Hematopoietic multipotent progenitor cell treated with erythropoietin and hydrocortisone succinate and interleukin-3 and kit ligand, for 8 days (in vitro differentiated cells): ENCODE data around the gene D2HGDH.

Experiments used
- DNase-seq: peaks from one replicate; pipeline ENCODE4 v3.0.0-alpha.2; 2015

D2HGDH gene

DNA sequence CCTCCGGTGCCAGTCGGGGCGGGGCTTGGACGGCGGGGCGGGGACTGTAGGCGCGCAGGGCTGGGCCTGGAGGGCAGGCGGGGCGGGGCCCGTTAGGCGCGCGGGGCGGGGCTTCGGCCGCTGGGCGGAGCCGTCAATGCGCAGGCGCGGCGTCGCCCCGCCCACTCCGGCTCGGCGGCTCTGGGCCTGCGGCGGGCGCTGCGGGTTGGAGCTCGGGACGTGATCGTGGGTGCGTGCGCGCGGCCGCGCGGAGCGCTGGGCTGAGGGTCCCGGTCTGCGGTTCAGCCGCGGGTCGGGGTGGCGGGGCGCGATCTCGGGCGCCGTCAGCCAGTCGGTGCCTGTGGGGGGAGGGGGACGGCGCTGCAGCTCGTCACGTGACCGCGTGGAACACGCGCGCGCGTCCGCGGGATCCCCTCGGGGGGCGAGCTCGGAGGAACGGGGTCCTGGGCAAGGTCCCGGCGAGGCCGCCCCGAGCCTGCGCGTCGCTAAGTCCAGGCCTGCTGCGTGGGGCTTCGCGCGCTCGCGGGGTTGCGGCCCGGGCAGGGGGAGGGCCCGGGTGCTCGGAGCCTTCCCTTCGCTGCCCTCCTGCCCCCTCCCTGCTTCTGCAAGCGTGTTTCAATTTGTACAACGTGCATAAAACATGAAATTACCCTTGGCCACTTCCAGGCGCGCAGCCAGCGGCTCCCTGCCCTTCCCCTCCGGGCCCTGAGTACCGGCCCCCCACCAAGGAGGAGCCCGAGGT is at the start of gene D2HGDH:
TSS of gene D2HGDH (plus strand) at position 164 of the 742 bp plus-strand sequence. CDS start 595 bp downstream, outside the sequence.
- DNase-seq: peak; percentile 82

DNA sequence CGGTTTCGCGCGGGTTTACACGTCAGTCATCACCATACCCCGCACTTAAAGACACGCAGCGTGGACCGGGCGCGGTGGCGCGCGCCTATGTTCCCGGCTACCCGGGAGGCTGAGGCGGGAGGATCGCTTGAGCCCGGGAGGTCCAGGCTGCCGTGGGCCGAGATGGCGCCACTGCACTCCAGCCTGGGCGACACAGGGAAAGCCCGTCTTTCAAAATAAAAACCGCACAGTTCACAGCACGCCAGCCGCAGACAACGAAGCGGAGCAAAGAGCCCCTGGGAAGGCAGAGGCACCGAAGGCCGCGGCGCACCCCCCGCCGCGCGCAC is 48.1 kb upstream of the D2HGDH start:
- DNase-seq: peak; percentile 36

DNA sequence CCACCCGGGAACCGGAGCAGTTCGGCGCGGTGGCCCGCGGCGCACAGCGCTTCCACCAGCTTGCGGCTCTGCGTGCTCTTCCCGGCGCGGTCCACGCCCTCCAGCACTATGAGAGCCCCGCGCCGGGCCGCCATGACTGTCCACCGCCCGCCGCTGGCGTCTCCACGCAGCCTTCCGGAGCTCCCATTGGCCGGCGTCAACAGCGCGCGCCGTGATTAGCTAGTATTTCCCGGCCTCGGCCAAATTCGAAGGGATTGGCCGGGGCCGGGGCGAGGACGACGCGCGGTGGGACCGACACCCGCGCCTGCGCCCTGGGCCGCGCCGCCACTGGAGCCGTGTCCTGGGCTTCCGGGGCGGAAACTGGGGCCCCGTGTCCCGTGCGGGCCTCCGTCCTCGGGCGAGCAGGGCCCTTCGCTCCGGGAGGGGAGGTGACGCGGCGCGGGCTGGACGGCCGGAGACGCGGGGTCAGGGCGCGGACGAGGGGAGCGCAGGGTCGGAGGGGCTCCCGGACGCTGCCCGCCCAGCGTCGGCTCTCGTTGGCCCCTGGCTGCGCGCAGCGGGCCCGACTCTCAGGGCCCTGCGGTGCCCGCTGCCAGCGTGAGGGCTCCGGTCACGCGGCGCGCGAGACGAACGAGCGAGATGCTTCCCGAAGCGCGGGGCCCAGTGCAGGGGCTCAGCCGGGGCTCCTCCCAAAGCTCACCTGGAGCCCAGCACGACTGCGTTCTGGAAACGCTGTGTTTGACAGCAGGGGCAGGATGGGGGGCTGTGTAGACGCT is 47.6 kb upstream of the D2HGDH start, which contains the start of gene DTYMK:
TSS of gene DTYMK (minus strand) at position 166 of the 776 bp plus-strand sequence. CDS start at position 134, 32 bp downstream.
- peak; percentile 97 for DNase-seq

DNA sequence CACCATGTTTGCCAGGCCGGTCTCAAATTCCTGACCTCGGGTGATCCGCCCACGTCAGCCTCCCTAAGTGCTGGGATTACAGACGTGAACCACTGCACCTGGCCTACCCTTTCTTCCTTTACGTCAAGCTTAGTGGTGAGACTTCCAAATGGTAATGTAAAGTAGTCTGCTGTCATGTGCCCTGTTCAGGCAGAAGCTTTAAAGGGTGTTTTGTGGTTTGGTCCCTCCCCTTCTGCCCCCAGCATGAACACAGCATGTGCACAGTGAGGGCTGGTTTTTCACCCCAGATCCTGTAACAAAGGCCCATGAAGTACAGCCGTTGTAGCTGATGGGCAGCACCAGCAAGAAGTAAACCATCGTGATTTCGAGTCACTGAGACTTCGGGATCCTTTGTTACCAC is 45.1 kb upstream of the D2HGDH start:
- DNase-seq: no peak

DNA sequence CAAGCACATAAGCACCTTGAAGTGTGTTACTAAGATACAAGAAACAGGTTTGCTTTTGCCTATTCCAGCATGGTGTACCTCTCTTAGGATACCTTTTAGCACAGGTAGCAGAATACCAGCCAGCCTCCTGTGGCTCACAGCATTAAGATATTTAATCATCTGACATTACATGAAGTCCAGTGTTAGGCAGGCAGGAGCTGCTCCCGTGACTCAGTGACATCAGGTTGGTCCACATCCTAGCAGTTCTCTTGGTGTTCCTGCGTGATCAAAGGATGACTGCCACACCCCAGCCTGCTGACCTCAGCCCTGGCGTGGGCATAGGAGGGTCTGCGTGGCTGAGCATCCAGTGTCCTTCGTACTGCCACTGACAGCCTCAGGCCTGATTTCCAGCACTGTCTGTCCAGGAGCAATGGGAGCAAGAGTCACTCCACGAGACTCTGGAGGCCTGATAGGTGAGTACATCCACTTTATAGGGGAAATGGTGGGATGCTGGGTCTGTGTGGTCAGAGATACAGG is 44.2 kb upstream of the D2HGDH start:
- DNase-seq: no peak

DNA sequence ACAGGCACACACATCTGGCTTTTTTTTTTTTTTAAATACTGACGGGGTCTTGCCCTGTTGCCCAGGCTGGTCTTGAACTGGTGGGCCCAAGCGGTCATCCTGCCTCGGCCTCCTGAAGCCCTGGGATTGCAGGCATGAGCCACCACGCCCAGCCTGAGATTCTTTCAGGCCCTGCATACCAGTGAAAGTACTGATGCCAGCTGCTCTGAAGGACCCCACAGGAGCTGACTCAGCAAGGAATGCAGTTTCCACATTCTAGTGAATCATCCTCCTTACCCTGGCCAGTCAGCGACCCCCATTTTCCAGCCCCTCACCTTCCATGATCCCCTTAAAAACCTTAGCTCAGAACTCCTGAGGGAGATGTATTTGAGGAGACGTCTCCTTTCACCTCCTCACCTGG is 42.0 kb upstream of the D2HGDH start:
- DNase-seq: no peak

DNA sequence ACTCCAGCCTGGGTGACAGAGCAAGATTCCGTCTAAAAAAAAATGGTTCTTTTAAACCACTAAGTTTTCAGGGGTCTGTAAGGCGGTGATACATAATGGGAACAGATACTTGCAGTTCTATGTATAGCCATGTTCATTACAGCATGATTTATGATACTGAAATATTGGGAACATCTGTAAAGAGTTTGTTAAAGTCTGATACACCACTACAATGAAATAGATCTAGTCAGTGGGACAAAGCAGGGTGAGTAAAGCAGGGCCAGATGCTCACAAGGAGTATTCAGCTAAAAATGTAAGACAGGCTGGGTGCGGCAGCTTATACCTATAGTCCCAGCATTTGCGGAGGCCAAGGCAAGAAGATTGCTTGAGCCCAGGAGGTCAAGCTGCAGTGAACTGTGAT is 38.8 kb upstream of the D2HGDH start:
- no peak for DNase-seq

DNA sequence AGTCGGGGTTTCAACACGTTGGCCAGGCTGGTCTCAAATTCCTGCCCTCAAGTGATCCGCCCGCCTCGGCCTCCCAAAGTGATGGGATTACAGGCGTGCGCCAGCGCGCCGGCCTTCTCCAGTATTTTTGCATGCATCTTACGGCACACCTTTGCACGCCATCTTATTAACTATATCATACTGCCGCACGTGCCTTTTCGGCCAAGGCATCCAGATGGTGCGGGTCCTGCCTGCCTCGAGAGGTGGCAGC is 33.4 kb upstream of the D2HGDH start:
- DNase-seq: peak; percentile 95

DNA sequence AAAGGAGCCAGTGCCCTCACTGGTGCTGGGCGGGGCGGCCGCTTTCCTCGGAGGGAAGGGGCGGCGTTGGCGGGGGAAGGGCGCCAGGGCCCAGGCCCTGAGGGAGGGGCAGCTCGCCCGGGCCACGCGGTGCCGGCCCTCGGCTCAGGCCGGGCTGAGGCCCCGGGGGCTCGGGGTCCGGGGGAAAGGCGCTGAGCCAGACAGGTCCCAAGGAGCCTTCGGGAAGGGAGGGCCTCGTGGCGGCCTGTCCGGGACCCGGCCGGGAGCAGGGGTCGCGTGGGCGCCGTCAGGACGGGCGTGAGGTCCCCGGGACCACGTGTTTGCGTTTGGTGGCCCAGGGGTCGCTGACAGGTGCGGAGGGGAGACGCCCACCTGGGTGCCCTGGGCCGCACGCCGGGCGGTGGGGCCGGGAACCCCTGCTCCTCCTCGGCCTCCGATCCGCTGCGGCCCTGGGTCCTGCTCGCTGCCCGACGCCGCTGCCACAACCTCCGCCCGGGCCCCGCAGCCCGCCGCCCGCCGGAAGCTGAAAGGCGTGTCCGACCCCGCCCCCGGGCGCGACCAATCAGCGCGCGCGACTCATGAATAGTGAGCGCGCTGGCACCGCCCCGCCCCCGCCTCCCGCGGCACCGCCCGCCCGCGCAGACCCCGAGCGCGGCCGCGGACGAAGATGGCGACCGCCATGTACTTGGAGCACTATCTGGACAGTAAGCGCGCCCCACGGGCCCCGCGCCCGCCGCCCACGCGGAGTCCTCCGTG is 32.9 kb upstream of the D2HGDH start, which contains the start of gene ING5:
TSS of gene ING5 (plus strand) at position 641 of the 756 bp plus-strand sequence. CDS start at position 668, 27 bp downstream.
- peak; percentile 91 for DNase-seq

DNA sequence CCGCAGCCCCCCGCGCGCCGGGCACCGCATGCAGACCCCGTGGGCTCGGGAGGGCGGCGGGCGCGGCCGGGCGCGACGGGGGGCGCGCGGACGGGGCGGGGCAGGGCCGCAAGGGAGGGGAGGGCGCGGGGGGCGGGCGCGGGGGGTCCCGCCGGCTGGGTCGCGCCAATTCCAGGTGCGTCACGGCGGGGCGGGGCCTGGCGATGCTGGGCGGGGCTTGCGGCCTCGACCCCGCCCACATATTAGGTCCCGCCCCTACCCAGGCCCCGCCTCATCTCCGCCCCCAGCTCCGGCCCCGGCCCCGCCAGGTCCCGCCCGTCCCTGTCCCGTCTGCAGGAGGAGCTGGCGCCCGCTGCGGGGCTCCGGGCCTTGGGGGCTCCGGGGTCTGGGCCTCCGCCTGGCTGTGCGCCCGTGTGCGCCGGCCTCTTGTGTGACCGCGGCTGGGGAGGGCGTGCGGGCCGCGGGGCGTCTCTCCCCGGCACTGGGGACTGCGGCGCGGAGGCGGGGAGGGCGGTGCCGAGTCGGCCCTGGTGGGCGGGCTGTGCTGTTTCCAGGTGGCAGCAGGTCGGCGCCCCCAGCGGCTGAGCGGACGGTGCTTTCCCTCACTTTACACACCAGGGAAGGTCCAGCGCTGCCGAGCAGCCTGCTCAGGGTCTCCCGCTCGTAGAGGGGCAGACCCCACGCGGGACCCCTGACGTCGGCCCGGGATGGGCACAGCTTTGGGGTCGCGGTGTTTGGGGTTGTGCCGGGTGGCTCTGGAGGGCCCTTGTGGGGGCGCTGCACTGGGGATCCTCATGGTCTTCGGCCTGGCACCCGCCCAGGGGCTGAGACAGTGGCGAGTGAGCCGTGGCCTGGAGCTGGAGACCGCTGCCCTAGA is 32.0 kb upstream of the D2HGDH start:
- DNase-seq: peak; percentile 81

DNA sequence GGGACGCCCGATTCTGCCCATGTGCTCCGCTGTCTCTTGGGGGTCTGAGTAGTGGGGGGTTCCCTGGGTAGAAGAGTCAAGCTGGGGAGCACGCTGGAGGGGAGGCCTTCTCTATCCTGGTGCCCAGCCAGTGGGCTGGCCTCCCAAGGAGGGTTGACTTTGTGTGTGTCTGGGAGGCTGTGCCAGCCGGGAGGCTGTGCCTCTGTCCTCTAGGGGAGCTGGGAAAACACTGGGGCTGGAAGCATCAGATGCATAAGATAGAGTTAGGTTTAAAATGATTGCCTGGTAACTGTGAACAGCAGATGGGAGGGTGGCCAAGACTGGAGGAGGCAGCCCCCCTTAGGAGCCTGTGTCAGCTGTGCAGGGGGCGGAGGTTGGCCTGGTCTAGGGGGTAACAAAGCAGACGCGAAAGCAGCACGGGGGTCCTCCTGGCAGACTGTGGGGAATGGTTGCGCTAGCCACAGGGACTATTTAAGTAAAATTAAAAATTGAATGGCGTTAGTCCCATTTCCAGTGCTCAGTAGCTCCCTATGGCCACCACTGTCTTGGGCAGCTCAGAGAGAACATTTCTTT is 31.3 kb upstream of the D2HGDH start:
- DNase-seq: peak; percentile 28

DNA sequence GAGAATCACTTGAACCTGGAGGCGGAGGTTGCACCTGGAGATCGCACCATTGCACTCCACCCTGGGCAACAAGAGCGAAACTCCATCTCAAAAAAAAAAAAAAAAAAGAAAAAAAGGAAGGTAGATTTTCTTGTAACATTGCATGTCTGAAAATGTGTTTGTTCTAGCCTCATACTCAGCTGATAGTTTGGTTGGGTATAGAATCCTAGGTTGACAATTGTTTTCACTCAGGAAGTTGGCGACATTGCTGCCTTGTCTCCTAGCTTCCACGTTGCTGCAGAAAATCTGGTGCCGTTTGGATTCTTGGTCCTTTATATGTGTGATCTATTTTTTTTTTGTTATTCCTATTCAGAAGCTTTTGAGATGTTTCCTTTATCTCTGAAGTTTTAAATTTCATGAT is 27.9 kb upstream of the D2HGDH start:
- DNase-seq: no peak

DNA sequence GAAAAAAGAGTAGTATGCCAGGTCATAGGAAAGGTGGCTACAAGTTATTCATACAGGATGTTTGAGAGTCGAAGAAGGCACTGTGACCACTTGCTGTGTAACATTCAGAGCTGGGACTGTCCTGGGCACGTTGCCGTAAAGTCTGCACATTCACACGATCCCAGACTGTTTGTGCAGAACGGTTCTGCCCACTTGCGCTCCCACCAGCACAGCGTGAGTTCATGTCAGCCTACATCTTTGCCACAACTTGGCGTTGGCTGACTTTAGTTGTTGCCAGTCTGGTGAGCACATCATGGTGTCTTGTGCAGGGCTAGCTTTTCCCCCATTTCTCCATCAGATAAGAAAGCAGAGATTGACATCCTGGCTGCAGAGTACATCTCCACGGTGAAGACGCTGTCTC is 25.6 kb upstream of the D2HGDH start:
- no peak for DNase-seq

DNA sequence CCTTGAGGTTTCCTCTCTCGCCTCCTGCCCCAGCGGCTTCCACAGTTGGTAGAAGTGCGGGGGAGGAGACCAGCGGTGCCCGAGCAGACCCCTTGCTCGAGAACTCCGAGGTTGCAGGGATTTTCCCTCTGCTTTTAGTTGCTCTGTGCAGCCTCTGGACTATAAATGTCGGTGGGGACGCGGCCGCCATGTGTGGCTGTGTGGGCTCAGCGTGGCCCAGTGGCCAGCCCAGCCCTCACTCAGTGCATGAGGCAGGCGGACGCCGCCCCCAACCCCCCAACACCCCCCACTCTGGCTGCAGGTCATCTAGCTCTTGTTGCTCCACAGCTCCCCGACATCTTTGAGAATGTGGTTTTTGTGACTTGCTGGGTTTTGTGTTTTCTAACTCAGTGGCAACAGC is 15.3 kb upstream of the D2HGDH start:
- DNase-seq: no peak

DNA sequence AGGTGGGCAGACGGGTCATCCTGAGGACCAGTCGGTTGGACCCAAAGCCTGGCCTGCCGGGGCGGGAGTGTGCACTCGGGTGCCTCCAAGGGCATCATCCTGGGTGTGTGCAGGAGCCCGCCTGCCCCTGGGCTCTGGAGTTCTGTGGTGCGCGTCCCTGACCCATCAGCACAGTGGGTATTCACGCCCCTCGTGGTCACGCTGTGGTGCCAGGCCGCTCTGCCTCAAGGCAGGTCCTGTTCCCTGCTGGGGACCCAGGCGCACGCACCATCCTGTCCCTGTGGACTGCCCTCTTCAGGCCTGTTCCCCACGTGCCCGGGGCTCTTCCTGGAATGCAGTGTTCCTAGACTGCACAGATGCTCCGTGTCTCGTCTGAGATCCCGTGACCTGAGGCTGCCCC is 14.3 kb upstream of the D2HGDH start:
- DNase-seq: no peak

DNA sequence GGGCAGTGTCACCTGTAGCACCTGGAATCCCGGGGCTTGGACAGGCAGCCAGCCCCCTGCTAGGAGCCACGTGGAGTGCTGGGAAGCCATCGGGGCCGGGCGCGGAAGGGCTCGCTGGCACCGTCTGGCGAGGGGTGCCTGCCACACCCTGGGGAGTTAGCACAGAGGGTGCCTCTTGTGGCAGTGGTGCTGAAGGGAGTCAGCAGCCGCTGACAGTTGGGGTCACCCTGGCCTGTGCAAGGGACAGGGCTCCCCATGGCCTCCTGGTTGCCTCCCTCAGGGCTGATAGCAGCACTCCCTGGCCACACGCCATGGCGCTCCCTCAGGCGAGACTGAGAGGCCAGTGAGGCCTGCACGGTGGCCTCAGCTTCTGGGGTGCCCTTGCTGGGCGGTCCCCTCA is 13.9 kb upstream of the D2HGDH start:
- no peak for DNase-seq

DNA sequence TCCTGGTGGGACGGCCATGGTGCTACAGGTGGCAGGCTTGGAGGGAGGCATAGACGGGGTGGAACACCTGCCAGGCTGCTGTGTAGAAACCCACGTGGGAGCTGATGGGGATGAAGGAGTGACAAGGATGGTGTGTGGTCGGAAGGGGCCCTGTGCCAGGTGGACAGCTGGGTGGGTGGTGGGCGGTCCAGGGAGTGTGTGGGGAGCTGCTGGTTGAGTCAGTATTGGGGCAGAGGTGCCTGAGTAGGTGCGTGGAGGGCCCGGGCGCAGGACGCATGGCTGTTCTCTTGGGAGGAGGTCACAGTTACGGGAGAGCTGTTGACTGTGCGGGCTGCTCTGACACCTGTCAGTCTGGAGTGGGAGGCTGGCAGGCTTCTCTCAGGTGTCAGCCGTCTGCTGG is 12.6 kb upstream of the D2HGDH start:
- no peak for DNase-seq

DNA sequence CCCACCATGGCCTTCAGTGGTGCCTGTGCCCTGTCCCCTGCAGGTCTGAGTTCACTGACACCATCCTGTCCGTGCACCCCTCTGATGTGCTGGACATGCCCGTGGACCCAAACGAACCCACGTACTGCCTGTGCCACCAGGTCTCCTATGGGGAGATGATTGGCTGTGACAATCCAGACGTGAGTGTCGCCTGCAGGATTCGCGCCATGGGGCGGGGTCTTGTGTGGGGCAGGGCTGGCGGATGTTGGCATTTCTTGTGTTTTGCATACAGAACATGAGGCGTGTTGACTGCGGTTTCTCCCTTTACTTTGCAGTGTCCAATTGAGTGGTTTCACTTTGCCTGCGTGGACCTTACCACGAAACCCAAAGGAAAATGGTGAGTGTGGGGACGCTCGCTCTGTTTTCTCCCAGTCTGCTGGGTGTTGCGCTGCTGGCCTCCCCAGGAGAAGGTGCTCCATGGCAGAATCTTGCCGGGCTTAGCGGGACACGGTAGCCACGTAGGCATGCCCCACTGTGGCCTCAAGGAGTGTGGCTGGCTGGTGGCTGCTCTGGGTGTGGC is 11.5 kb upstream of the D2HGDH start:
- DNase-seq: no peak

DNA sequence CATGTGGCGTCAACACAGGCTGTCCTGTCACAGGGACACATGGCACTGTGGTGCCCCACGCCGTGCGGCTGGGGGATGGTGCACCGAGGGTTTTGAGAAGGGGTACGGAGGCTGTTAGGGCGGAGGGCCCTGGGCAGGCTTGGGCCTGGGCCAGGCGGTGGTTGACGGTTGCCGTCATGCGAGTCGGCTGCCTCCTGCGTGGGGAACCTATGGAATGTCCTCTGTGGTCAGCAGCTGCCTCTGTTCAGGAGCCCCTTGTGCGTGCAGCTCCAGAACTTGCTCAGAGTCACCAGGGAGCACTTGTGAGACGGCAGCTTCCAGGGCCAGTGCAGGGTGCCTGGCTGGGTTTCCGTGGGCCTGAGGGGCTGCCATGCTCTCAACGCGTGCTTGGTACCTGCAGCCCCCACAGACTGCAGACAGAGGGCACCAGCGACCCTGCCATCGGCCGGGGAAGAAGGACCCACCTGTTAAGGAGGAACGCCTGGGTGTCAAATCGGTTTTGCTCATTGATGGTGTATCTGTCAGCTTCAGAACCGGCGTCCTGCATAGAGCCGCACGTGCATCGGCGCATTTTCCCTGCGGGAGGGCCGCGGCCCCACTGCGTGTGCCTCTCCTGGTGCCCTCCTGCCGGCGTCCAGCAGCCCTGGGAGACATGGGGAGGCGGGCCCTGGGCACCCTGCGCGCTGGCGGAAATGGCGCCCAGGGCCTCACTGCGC is 10.0 kb upstream of the D2HGDH start:
- no peak for DNase-seq

DNA sequence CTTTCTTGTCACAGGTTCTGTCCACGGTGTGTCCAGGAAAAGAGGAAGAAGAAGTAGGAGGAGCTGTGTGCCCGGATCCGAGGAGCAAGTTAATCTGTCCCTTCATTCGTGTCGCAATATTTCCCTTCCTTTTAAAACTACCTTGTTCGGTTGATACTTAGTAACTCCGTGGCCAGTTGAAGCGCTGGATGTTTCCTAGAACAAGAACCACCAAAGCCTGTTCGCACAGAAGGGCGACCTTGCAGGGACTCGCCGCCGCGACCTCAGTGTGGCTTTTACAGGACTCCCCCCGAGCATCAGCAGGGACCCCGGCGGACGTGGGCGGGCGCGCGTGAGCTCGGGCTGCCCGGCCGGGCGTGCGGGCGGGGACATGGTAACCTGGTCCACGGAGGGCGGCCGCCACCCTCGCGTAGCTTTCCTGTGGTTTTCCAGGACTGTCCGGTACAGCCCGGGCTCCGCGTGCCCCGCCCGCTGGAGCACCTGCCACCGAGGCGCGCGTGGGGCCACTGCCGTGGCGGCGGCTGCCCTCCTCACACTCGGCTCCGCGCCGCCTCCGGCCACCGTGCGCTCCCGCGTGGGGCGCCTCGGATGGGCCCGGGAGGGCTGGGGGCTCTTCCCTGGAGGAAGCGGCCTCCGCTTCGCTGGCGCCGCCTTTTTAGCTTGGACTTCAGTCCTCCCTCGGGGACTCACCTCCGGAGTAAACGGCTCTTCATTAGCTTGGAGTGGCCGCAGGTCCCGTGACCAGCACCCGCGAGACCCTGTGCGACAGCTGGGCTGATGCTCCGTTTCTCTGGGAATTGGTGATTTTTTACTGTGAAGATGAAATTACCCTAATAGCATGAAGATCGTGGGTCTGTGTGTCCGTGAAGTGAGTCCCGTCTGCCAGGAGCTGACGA is 9.2 kb upstream of the D2HGDH start:
- DNase-seq: no peak
